Trophoblast cell (in vitro differentiated cells and primary cell): ENCODE measurements around the gene PPT1.
A peak's percentile ranks its signal among the peaks of the same experiment; 100 is the strongest.

Source experiments
- DNase-seq, 2 donors: peaks; one replicate each; pipeline ENCODE4 v3.0.0-alpha.2; 2016
- H2AFZ ChIP-seq: 2 replicates; pipeline ENCODE4 v1.6.1; 2013; ENCODE audit warnings: low read length, moderate library complexity, mild to moderate bottlenecking; ENCODE audit not compliant: insufficient read depth, poor library complexity
- H2AK5ac ChIP-seq: 2 replicates; pipeline ENCODE4 v1.6.1; 2013; ENCODE audit warnings: mild to moderate bottlenecking, low read length
- H2BK120ac ChIP-seq: 2 replicates; pipeline ENCODE4 v1.6.1; 2013; ENCODE audit warnings: low read length, mild to moderate bottlenecking, moderate library complexity; ENCODE audit not compliant: insufficient read depth, poor library complexity
- H2BK12ac ChIP-seq: 2 replicates; pipeline ENCODE4 v1.6.1; 2013; ENCODE audit warnings: mild to moderate bottlenecking, low read length, moderate library complexity
- H2BK5ac ChIP-seq: 2 replicates; pipeline ENCODE4 v1.6.1; 2013; ENCODE audit warnings: low read length, low read depth, moderate library complexity, mild to moderate bottlenecking; ENCODE audit not compliant: poor library complexity
- H3K14ac ChIP-seq: 2 replicates; pipeline ENCODE4 v1.6.1; 2013; ENCODE audit warnings: mild to moderate bottlenecking, low read length
- H3K18ac ChIP-seq: 2 replicates; pipeline ENCODE4 v1.6.1; 2013; ENCODE audit warnings: mild to moderate bottlenecking, low read length
- H3K23ac ChIP-seq: 2 replicates; pipeline ENCODE4 v1.6.1; 2013; ENCODE audit warnings: low read length
- H3K27ac ChIP-seq: 2 replicates; pipeline ENCODE4 v1.5.1; 2013; ENCODE audit warnings: low read depth, mild to moderate bottlenecking, inconsistent platforms, low read length, moderate library complexity
- H3K27me3 ChIP-seq: 2 replicates; pipeline ENCODE4 v1.6.1; 2013; ENCODE audit warnings: inconsistent platforms, mild to moderate bottlenecking, low read length, moderate library complexity; ENCODE audit not compliant: insufficient read depth
- H3K36me3 ChIP-seq, 2 experiments: 1 replicate in 1 of 2; 2 replicates in 1 of 2; pipeline ENCODE4 v1.6.1; 2013; ENCODE audit warnings: low read length in 2 of 2, mild to moderate bottlenecking in 2 of 2, moderate library complexity in 1 of 2; ENCODE audit not compliant: insufficient read depth in 2 of 2, control insufficient read depth in 1 of 2
- H3K4ac ChIP-seq: 2 replicates; pipeline ENCODE4 v1.6.1; 2013; ENCODE audit warnings: low read depth, mild to moderate bottlenecking, low read length, moderate library complexity
- H3K4me1 ChIP-seq, 2 experiments: 1 replicate in 1 of 2; 2 replicates in 1 of 2; pipeline ENCODE4 v1.6.1; 2013; ENCODE audit warnings: low read length in 2 of 2, mild to moderate bottlenecking in 2 of 2, moderate library complexity in 1 of 2; ENCODE audit not compliant: insufficient read depth in 2 of 2, control insufficient read depth in 1 of 2
- H3K4me2 ChIP-seq: 2 replicates; pipeline ENCODE4 v1.6.1; 2013; ENCODE audit warnings: inconsistent platforms, mild to moderate bottlenecking, low read length, moderate library complexity
- H3K4me3 ChIP-seq: 2 replicates; pipeline ENCODE4 v1.5.1; 2013; ENCODE audit warnings: mild to moderate bottlenecking, low read depth, low read length, inconsistent platforms
- H3K79me1 ChIP-seq: one replicate; pipeline ENCODE4 v1.6.1; 2013; ENCODE audit warnings: low read length
- H3K79me2 ChIP-seq: 2 replicates; pipeline ENCODE4 v1.6.1; 2013; ENCODE audit warnings: low read length, mild to moderate bottlenecking; ENCODE audit not compliant: control insufficient read depth, insufficient read depth, poor library complexity
- H3K9ac ChIP-seq: 2 replicates; pipeline ENCODE4 v1.6.1; 2013; ENCODE audit warnings: mild to moderate bottlenecking, low read length
- H3K9me3 ChIP-seq: 2 replicates; pipeline ENCODE4 v1.6.1; 2013; ENCODE audit warnings: low read depth, mild to moderate bottlenecking, control low read depth, inconsistent platforms, low read length; ENCODE audit not compliant: insufficient read depth
- H4K12ac ChIP-seq: 2 replicates; pipeline ENCODE4 v1.6.1; 2013; ENCODE audit warnings: low read depth, mild to moderate bottlenecking, low read length, moderate library complexity
- H4K8ac ChIP-seq: 2 replicates; pipeline ENCODE4 v1.6.1; 2013; ENCODE audit warnings: low read depth, mild to moderate bottlenecking, low read length, moderate library complexity
- H4K91ac ChIP-seq: one replicate; pipeline ENCODE4 v1.6.1; 2013; ENCODE audit warnings: low read depth, mild to moderate bottlenecking, low read length, moderate library complexity
- WGBS: extraction: QIAGEN DNeasy Blood & Tissue Kit; methylation state at CpG from one replicate; pipeline ENCODE4 v1.1.7; 2013; ENCODE audit warnings: missing lambda C conversion rate; ENCODE audit not compliant: insufficient read length, insufficient coverage; ENCODE audit errors: extremely low coverage; 5-methylcytosine and 5-hydroxymethylcytosine counted together

Gene PPT1

DNA sequence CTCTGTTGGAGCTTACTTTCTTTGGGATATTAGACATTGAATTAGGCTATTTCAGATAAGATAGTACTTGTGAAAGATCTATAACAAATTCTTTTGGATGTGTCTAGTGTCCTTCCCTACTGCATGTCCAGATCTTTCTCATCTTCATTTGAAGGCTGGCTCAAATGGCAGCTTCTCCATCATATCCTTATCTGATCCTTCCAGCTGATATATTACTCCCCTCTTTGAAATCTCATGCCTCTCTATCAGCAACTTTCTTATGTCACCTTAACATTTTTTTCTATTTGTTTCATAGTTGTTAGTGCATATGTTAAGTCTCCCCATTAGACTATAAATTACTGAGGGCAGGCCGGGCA lies 39.0 kb downstream of the PPT1 start:
- no CpG with 5 or more reads among the region's 1 CpG for WGBS
- H3K9me3 ChIP-seq: no peaks in the 10 kb centered on the region
- H3K4me1 ChIP-seq: peaks cover 0 to 2% of the 10 kb centered on the region in 2 experiments
- H3K36me3 ChIP-seq: peaks cover 9 to 33% of the 10 kb centered on the region in 2 experiments
- H3K9ac ChIP-seq: no peak overlapping the region
- no peak overlapping the region for H4K12ac ChIP-seq
- H3K79me2 ChIP-seq: peaks cover 8% of the 10 kb centered on the region
- H3K27me3 ChIP-seq: no peaks in the 10 kb centered on the region
- no peak overlapping the region for H2BK120ac ChIP-seq
- no peak overlapping the region for H3K14ac ChIP-seq
- no peak overlapping the region for H3K4me3 ChIP-seq
- no peak overlapping the region for H2BK12ac ChIP-seq
- no peaks in the 10 kb centered on the region for H3K79me1 ChIP-seq
- H3K4me2 ChIP-seq: no peak overlapping the region
- no peak overlapping the region for H4K8ac ChIP-seq
- H3K23ac ChIP-seq: no peak overlapping the region
- no peak overlapping the region for H3K4ac ChIP-seq
- H2BK5ac ChIP-seq: no peak overlapping the region
- H2AK5ac ChIP-seq: no peak overlapping the region
- no peak overlapping the region for H3K27ac ChIP-seq
- no peak for DNase-seq
- no peak overlapping the region for H4K91ac ChIP-seq
- no peak overlapping the region for H3K18ac ChIP-seq
- no peak overlapping the region for H2AFZ ChIP-seq

DNA sequence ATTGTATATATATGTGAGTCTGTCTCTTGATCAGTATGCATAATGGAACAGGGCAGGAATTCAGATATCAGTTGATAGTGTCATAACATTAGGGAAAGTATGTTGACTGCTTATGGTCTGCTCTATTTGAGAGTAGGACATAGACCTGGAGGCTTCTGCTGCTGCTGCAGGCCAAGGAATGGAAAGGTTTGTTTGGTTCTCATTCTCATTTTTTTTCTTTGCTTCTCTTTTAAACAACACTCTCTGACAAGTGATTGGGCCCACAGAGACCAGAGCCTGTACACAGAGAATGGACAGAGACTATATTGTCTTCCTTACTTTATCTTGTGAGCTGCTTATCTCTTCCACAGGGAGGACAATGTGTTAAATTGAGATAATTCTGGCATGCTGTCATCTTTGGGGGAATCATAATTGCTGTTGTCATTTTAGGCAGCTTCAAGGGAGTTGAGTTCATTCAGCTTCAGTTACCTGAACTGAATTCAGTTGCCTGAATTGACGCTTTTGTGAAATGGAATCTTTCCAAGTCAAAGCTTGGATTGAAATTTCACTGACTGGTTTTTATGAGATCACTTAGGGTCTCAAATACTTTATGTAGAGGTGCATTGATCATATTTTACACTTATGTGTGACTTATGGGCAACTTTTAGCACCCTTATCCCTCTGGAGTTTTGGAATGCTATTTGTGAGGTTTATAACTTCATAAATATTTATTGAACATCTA lies 39.6 kb downstream of the PPT1 start:
- peaks cover 8% of the 10 kb centered on the region for H3K79me2 ChIP-seq
- no peak overlapping the region for H3K18ac ChIP-seq
- no CpG with 5 or more reads among the region's 1 CpG for WGBS
- no peak overlapping the region for H3K23ac ChIP-seq
- H3K14ac ChIP-seq: no peak overlapping the region
- no peak overlapping the region for H4K8ac ChIP-seq
- H2AK5ac ChIP-seq: no peak overlapping the region
- no peak overlapping the region for H2BK120ac ChIP-seq
- DNase-seq: no peak
- H3K4me2 ChIP-seq: no peak overlapping the region
- H3K9me3 ChIP-seq: no peaks in the 10 kb centered on the region
- H3K4me3 ChIP-seq: no peak overlapping the region
- peaks cover 0 to 2% of the 10 kb centered on the region in 2 experiments for H3K4me1 ChIP-seq
- no peak overlapping the region for H2BK5ac ChIP-seq
- no peak overlapping the region for H4K91ac ChIP-seq
- no peaks in the 10 kb centered on the region for H3K27me3 ChIP-seq
- no peak overlapping the region for H3K9ac ChIP-seq
- no peaks in the 10 kb centered on the region for H3K79me1 ChIP-seq
- peak overlapping the region; percentile 64 for H3K4ac ChIP-seq
- peaks cover 7 to 29% of the 10 kb centered on the region in 2 experiments for H3K36me3 ChIP-seq
- no peak overlapping the region for H2AFZ ChIP-seq
- H3K27ac ChIP-seq: no peak overlapping the region
- no peak overlapping the region for H4K12ac ChIP-seq
- no peak overlapping the region for H2BK12ac ChIP-seq

DNA sequence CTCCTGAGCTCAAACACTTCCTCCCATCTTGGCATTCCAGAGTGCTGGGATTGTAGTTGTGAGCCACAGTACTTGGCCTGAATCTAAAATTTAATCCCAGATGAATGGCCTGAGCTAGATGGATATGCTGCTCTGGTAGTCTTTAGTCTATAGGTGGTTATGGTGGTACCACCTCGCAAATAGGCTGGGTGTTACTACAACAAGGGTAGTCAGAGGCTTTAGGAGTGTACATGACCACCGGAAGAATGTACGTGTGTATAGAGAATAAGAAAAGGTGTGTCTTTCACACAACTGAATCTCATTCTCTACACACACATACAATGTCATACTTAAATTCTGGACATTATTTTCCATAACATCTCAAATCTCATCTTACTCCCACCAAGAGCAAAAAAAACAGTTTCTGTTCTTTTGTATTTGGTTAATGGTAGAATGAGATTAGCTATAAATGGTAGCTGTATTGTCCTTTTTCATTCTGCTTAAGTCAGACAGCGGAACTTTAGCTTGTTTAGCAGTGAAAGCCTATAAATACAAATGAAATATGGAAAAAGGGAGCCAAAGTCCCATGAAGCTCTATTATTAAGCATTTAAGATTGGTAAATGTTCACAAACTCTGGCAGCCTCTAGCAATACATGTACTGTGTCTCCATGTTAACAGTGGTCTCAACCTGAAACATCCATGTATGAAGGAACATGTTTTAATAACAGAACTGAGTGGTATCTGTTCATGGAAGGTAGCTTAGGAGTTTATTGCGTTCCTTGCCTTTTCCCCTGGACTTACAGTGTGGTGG lies 40.3 kb downstream of the PPT1 start:
- peaks cover 0 to 2% of the 10 kb centered on the region in 2 experiments for H3K4me1 ChIP-seq
- H4K8ac ChIP-seq: no peak overlapping the region
- H2AFZ ChIP-seq: no peak overlapping the region
- no peak overlapping the region for H2AK5ac ChIP-seq
- H3K36me3 ChIP-seq: peaks cover 7 to 25% of the 10 kb centered on the region in 2 experiments
- H3K27ac ChIP-seq: no peak overlapping the region
- H3K4ac ChIP-seq: peak overlapping the region; percentile 78
- H2BK12ac ChIP-seq: no peak overlapping the region
- no CpG with 5 or more reads among the region's 5 CpGs for WGBS
- H3K4me2 ChIP-seq: no peak overlapping the region
- no peak overlapping the region for H3K23ac ChIP-seq
- H2BK120ac ChIP-seq: no peak overlapping the region
- H2BK5ac ChIP-seq: no peak overlapping the region
- H3K18ac ChIP-seq: no peak overlapping the region
- H3K79me2 ChIP-seq: peaks cover 8% of the 10 kb centered on the region
- H3K14ac ChIP-seq: no peak overlapping the region
- no peaks in the 10 kb centered on the region for H3K27me3 ChIP-seq
- no peaks in the 10 kb centered on the region for H3K79me1 ChIP-seq
- H3K9ac ChIP-seq: no peak overlapping the region
- H3K4me3 ChIP-seq: no peak overlapping the region
- no peak for DNase-seq
- no peak overlapping the region for H4K91ac ChIP-seq
- no peak overlapping the region for H4K12ac ChIP-seq
- H3K9me3 ChIP-seq: no peaks in the 10 kb centered on the region

DNA sequence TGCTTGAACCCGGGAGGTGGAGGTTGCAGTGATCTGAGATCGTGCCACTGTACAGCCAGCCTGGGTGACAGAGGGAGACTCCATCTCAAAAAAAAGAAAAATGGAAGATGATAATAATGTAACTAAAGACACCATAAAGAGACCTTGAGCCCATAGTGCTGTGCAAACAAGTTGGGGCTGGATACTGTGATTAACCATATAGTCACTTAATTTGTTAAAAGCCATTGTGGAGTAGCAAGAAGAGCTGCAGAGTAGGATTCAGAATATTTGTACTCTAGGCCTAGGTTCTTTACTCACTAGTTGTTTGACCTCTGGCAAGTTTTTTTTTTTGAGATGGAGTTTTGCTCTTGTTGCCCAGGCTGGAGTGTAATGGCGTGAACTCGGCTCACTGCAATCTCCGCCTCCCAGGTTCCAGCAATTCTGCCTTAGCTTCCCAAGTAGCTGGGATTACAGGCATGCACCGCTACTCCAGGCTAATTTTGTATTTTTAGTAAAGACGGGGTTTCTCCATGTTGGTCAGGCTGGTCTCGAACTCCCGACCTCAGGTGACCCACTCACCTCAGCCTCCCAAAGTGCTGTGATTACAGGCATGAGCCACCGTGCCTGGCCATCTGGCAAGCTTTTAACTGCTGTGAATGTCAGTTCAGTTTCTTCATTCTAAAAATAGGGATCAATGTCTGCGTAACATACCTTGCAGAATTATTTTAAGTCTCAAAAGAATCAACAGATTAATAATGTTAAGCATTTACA lies 43.7 kb downstream of the PPT1 start:
- Histone ChIP-seq H3K14ac (no peak overlapping the region), H4K12ac (no peak overlapping the region), H3K79me2 (peaks cover 13% of the 10 kb centered on the region), H3K9me3 (peaks cover 2% of the 10 kb centered on the region), H3K4me3 (no peak overlapping the region), H2BK12ac (no peak overlapping the region), H4K8ac (no peak overlapping the region), H3K79me1 (no peaks in the 10 kb centered on the region), H3K36me3 (peaks cover 3 to 17% of the 10 kb centered on the region in 2 experiments), H3K4ac (peak overlapping the region; percentile 73), H3K4me2 (no peak overlapping the region), H3K27ac (no peak overlapping the region), H2BK5ac (no peak overlapping the region), H2AFZ (no peak overlapping the region), H3K4me1 (peaks cover 0 to under 1% of the 10 kb centered on the region in 2 experiments), H3K27me3 (no peaks in the 10 kb centered on the region), H4K91ac (no peak overlapping the region), H3K23ac (no peak overlapping the region), H3K18ac (no peak overlapping the region), H2BK120ac (no peak overlapping the region), H2AK5ac (no peak overlapping the region), H3K9ac (no peak overlapping the region)
- DNase-seq: no peak
- no CpG with 5 or more reads among the region's 11 CpGs for WGBS
